Pons (tissue), 1 donor: ENCODE measurements around the gene NUDT14.

Experiments used
- DNase-seq: peaks from one replicate; pipeline ENCODE4 v3.0.0-alpha.2; 2016; ENCODE audit warnings: low spot score

Gene NUDT14

GRCh38 chr14:105212541-105213300, 31.6 kb upstream of the NUDT14 start:
- DNase-seq = no peak

- no peak for DNase-seq
These were observed 30.6 kb upstream of the NUDT14 start for GRCh38 chr14:105211758-105212089.

DNA sequence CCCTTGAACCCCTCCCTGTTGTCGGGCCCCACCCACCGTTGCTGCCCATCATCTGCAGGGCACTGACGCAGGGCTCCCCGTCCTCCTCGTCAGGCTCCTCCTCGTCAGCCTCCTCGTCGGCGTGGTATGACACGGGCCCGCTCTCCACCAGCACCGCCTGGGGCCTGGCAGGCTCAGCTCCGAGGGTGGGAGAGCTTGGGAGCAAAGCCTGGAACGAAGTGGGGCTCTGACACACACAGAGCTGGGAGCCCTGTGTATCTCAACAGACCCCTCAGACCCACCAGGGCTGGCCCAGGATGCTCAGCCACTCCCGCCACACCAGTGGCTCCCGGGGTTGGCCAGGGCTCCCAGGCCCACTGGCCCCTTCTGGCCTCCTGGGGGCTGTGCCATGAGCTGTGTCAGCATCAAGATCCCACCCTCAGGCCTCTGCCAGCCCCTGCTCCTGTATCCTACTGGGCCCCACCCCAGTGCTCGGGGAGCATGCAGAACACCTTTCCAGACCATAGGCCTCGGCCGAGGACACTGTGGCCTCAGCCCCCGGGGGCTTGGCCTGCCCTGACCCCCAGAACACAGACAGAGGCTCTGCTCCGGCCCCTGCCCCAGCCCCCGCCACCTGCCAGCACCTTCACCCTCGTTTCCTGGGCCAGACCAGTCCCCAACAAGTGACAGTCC, 30.1 kb upstream of the NUDT14 start:
- no peak for DNase-seq

- DNase-seq = no peak
These were observed 29.3 kb upstream of the NUDT14 start for GRCh38 chr14:105210266-105211025.

- no peak for DNase-seq
These were observed 28.5 kb upstream of the NUDT14 start for GRCh38 chr14:105209646-105210045.

DNA sequence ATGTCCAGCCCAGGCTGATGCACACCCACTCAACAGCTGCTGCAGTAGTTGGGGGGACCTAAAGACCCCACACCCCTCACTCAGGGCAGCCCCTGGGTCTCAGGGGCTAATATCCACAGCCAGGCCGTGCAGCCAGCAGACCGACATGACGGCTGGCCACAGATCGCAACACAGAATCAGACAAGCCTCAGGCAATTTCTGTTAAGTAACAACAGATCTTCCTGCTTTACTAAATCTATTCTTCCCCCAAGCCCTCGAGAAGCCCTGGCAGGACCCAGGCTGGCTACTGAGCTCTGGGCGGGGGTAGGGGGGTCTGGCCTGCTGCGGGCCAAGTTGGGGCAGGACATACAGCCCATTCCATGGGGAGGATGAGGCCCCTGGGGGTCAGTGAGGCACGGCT, 28.0 kb upstream of the NUDT14 start:
- DNase-seq = no peak

- DNase-seq = no peak
These were observed 27.6 kb upstream of the NUDT14 start for GRCh38 chr14:105208738-105209075.

DNA sequence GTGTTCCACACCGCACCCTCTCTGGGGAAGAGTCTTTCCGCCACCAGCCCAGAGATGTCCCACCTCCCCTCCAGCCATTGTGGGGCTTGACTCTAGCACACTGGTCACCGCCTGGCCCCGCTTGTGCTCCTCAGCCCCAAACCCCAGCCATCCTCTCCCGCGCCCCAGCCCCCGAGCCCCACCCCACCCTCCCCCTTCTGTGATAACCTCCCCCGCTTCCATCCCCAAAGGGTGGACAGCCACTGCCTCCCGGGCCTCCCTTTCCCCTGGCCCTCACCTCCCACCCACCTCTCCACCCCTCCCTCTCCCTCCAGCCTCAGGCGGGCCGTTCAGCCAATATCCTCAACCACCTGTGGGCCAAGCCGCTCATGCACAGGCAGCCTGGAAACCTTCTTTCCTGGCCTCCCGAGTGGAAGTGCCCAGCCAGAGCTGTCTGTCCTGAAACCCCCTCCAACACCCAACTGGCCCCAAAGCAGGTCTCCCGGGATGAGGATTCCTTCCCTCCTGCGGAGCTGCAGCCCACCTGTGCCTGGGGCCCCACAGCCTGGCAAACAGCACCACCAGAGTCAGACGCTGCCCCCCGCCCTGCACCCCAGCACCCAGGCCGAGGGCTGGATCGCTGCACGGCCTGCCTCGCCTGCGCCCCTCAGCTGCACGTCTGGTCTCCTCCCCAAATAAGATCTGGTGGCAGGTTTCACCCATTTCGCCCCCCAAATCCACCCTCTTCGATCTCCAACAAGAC, 27.1 kb upstream of the NUDT14 start:
- no peak for DNase-seq

GRCh38 chr14:105207460-105207901, 26.4 kb upstream of the NUDT14 start:
- no peak for DNase-seq

GRCh38 chr14:105206873-105207272, 25.8 kb upstream of the NUDT14 start:
- DNase-seq = no peak

- DNase-seq = no peak
These were observed 24.6 kb upstream of the NUDT14 start for GRCh38 chr14:105205673-105206208.

DNA sequence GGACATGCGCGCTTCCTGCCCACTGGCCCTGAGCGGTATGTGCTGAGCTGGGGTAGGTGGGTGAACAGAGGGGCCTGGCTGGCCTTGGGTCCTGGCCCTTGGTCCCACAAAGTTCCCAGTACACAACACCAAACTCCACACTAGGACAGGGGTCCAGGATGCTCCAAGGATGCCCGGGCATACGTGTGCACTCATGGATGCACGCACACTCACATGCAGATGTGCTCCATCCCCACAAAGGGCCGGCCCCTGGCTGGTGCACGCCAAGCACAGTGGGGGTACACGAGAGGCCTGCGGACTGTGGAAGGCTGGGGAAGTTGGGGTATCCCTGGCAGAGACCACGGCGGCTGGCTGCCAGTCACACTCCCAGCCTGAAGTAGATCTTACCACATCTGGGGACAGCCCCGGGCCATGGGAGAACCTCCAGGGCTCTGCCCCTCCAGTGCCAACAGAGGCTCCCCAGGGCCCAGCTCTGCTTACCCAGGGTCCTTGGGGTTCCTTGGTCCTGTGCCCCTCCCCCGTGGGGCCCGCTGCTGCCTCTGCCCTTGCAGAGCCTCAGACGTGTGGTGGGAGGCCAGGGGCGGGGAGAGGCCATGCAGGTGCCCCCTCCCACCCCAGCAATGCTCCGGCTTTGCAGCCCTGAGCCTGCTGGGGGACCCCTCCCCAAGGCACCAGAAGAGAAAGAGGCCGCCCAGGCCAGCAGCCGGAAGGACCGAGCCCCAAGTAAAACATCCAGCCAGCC, 24.0 kb upstream of the NUDT14 start:
- DNase-seq = no peak

DNA sequence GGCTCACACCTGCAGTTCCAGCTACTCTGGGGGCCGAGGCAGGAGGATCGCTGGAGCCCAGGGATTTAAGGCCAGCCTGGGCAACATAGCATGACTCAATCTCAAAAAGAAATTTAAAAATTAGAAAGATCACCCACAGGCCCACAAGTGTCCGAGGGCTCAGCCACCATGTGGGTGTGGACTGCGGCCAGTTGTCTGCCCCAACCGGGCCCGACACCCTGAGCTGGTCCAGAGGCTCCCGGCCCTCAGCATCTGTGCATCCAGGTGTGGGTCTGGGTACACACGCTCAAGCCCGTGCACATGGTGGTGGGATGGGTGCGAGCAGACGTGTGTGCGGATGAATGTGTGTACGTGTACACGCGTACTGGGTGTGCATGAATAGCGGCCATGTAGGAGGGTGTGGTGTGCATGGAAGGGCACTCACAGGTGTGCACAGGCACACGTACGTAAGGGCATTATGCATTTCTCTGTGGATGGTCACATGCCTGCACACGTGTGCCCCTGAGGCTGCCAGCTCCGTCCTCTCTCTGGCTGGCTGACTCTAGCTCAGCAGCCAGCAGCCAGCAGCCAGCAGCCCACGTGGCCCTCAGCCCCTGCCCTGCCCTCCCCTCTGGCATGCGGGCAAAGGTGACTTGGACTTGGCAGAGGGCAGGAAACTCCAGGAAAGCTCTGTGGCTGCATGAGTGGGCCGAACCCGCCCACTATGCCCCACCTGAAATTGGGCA, 23.3 kb upstream of the NUDT14 start:
- DNase-seq = peak; percentile 74

- DNase-seq = no peak
These were observed 22.6 kb upstream of the NUDT14 start for GRCh38 chr14:105203701-105204100.

GRCh38 chr14:105203057-105203531, 22.0 kb upstream of the NUDT14 start:
- DNase-seq = peak; percentile 58

DNA sequence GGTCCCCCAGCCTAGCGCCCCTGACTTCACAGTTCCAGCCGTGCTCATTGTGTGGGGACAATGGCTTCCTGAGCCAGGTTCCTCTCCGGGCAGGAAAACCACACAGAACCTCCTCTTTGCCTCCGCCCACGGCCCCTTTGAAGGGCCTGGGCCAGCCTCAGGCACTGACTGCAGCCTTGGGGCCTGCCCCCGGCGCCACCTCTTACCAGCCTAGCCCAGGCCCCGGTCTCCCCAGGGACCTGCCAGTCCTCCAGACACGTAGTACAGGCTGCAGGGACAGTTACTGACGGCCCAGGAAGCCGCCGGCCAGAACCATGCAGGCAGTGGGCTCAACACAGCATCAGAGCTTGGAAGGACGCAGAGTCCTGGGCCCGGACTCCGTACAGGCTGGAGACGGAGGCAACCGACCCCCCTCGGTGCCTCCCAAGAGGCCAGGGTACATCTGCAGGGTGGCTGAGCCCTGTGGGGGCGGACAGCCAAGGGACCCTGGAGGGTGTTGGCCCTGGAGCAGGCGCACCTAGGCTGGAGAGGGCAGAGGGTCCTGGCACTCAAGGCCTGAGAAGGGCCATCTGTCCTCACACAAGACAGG, 20.9 kb upstream of the NUDT14 start:
- no peak for DNase-seq

GRCh38 chr14:105201156-105201924, 20.2 kb upstream of the NUDT14 start:
- DNase-seq = no peak

DNA sequence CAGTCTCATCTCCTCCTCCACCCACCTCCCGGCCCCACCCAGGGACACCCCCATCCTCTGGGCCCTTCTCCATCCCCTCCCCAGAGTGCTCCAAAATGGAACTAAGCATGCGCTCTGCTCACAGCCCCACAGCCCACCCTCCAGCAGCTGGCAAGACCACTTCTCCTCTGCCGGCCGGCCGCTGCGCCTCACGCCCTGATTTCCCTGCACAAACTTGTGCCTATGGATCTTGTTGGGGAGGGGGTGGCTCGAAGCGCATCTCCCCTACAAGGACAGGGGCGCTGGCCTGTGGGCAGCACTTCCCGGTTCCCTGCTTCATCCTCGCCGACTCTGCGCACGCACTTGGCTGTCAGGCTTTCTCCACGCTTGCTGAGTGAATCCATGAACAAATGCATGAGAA, 19.5 kb upstream of the NUDT14 start:
- no peak for DNase-seq

- DNase-seq = no peak
These were observed 19.0 kb upstream of the NUDT14 start for GRCh38 chr14:105200074-105200473.
